UCSD-AML1 (cell line): ENCODE measurements around the gene NTRK3.
A peak's percentile ranks its signal among the peaks of the same experiment; 100 is the strongest.

Experiments
- DNase-seq: peaks from one replicate; lab custom pipeline; 2025; ENCODE audit not compliant: unreplicated experiment; lab: John Stamatoyannopoulos, UW

NTRK3 gene

GRCh38 chr15:87949575-87950223 is 306.8 kb downstream of the NTRK3 start:
- DNase-seq, result no peak

GRCh38 chr15:87949151-87949574 is 307.4 kb downstream of the NTRK3 start:
- DNase-seq, result no peak

- DNase-seq, result no peak
These were observed 309.0 kb downstream of the NTRK3 start for GRCh38 chr15:87947560-87947959.

GRCh38 chr15:87945246-87945645 is 311.3 kb downstream of the NTRK3 start:
- no peak for DNase-seq

- no peak for DNase-seq
These were observed 311.8 kb downstream of the NTRK3 start for GRCh38 chr15:87944691-87945090.

- DNase-seq, result no peak
These were observed 312.5 kb downstream of the NTRK3 start for GRCh38 chr15:87944050-87944449.

- DNase-seq, result no peak
These were observed 312.9 kb downstream of the NTRK3 start for GRCh38 chr15:87943626-87944025.

- DNase-seq, result no peak
These were observed 314.2 kb downstream of the NTRK3 start for GRCh38 chr15:87942316-87942715.

GRCh38 chr15:87941606-87942005 is 314.9 kb downstream of the NTRK3 start:
- DNase-seq, result no peak

- DNase-seq, result no peak
These were observed 315.8 kb downstream of the NTRK3 start for GRCh38 chr15:87940768-87941167.

GRCh38 chr15:87939848-87940457 is 316.6 kb downstream of the NTRK3 start:
- peak; percentile 56 for DNase-seq

GRCh38 chr15:87938031-87938430 is 318.5 kb downstream of the NTRK3 start:
- no peak for DNase-seq

GRCh38 chr15:87935583-87935982 is 321.0 kb downstream of the NTRK3 start:
- DNase-seq, result no peak

- DNase-seq, result no peak
These were observed 325.0 kb downstream of the NTRK3 start for GRCh38 chr15:87931584-87931983.

GRCh38 chr15:87930457-87930856 is 326.1 kb downstream of the NTRK3 start:
- no peak for DNase-seq

- DNase-seq, result no peak
These were observed 326.7 kb downstream of the NTRK3 start for GRCh38 chr15:87929841-87930240.

- DNase-seq, result no peak
These were observed 332.1 kb downstream of the NTRK3 start for GRCh38 chr15:87924433-87924832.

- DNase-seq, result no peak
These were observed 337.5 kb downstream of the NTRK3 start for GRCh38 chr15:87919064-87919463.

- no peak for DNase-seq
These were observed 339.1 kb downstream of the NTRK3 start for GRCh38 chr15:87917480-87917879.

GRCh38 chr15:87916208-87916607 is 340.3 kb downstream of the NTRK3 start:
- no peak for DNase-seq

- no peak for DNase-seq
These were observed 346.2 kb downstream of the NTRK3 start for GRCh38 chr15:87910301-87910700.

- DNase-seq, result no peak
These were observed 348.7 kb downstream of the NTRK3 start for GRCh38 chr15:87907676-87908446.
